Kidney (tissue), 14 donors: ENCODE results near the gene ZNF664. TPM values are rescaled to one million over a fixed set of nuclear protein-coding genes. Genes with fewer than 3 reads are reported as not detected.

ENCODE experiments used
- DNase-seq, 5 donors: peaks; one replicate each; pipeline ENCODE4 v3.0.0-alpha.2; 2013 to 2020
- FAIRE-seq: peaks from 2 replicates; lab custom pipeline; 2012; peaks lifted over from hg19 to GRCh38; lab: Jason Lieb, UNC
- H3K27ac ChIP-seq, 2 donors: one replicate each; pipeline ENCODE4 v1.7.0; 2013; ENCODE audit warnings: low read depth in 2 of 2, low read length in 2 of 2, inconsistent platforms in 1 of 2
- H3K27me3 ChIP-seq: one replicate; pipeline ENCODE4 v1.7.1; 2013; ENCODE audit warnings: low read length, inconsistent platforms; ENCODE audit not compliant: control insufficient read depth, insufficient read depth
- H3K36me3 ChIP-seq, 3 donors: one replicate each; pipeline versions ENCODE4 v1.7.0 to v1.7.1; 2013; ENCODE audit warnings: low read length in 3 of 3, control low read depth in 1 of 3, inconsistent platforms in 1 of 3; ENCODE audit not compliant: insufficient read depth in 3 of 3, control insufficient read depth in 2 of 3
- H3K4me1 ChIP-seq, 3 donors: one replicate each; pipeline versions ENCODE4 v1.7.0 to v1.7.1; 2013; ENCODE audit warnings: low read length in 3 of 3, inconsistent platforms in 1 of 3, low read depth in 1 of 3; ENCODE audit not compliant: control insufficient read depth in 2 of 3, insufficient read depth in 2 of 3
- H3K4me3 ChIP-seq, 3 donors: one replicate each; pipeline versions ENCODE4 v1.7.0 to v1.8.1; 2013; ENCODE audit warnings: low read length in 3 of 3, control low read depth in 1 of 3, inconsistent platforms in 1 of 3
- H3K9ac ChIP-seq, 3 donors: one replicate each; pipeline versions ENCODE4 v1.7.0 to v1.7.1; 2013; ENCODE audit warnings: low read length in 3 of 3, control low read depth in 1 of 3, inconsistent platforms in 1 of 3
- H3K9me3 ChIP-seq, 3 donors: one replicate each; pipeline versions ENCODE4 v1.7.0 to v1.7.1; 2013; ENCODE audit warnings: low read length in 3 of 3, control low read depth in 1 of 3, inconsistent platforms in 1 of 3; ENCODE audit not compliant: control insufficient read depth in 2 of 3, insufficient read depth in 1 of 3
- intact Hi-C: fragments of 100-400 bp; cut with DNase I; formaldehyde crosslinking; loops from one replicate; pipeline ENCODE4 v1.11.1; 2022
- polyA plus RNA-seq: library from polyadenylated mRNA; stranded (reverse); fragments of 350-450 nt; fragmentation: Illumina TruSeq; extraction: RNeasy Lipid Tissue Mini Kit (QIAGEN cat#74804); gene quantifications from one replicate; pipeline ENCODE4 v1.2.3, GENCODE V29; 2014; ENCODE audit warnings: low read depth, low replicate concordance; ENCODE audit not compliant: insufficient read depth
- total RNA-seq: library from RNA; stranded (reverse); fragmentation: NEBNext Ultra II Directional; extraction: Animal tissue kit (Norgen Biotek cat#: 25700); gene quantifications from one replicate; pipeline ENCODE4 v1.2.1, GENCODE V29; 2021
- TF ChIP-seq, protein P1 (sequence below): IDR thresholded peaks from 3 replicates; pipeline ENCODE4 v1.5.1; 2012; ENCODE audit warnings: mild to moderate bottlenecking, moderate library complexity, borderline replicate concordance; ENCODE audit not compliant: insufficient read depth; ENCODE audit errors: extremely low read depth
- donor health status: control.
- donor health status: control.
- donor health status: control.
- donor health status: control.
- donor health status: control.
- donor health status: DM: yes; HTN: yes; CAD: no.
- donor health status: Normal renal cell carcinoma (clear cell type).

The ZNF664 gene
- total and polyA plus RNA-seq, 2 donors from 2014 or later: 44.9 to 104 TPM

DNA sequence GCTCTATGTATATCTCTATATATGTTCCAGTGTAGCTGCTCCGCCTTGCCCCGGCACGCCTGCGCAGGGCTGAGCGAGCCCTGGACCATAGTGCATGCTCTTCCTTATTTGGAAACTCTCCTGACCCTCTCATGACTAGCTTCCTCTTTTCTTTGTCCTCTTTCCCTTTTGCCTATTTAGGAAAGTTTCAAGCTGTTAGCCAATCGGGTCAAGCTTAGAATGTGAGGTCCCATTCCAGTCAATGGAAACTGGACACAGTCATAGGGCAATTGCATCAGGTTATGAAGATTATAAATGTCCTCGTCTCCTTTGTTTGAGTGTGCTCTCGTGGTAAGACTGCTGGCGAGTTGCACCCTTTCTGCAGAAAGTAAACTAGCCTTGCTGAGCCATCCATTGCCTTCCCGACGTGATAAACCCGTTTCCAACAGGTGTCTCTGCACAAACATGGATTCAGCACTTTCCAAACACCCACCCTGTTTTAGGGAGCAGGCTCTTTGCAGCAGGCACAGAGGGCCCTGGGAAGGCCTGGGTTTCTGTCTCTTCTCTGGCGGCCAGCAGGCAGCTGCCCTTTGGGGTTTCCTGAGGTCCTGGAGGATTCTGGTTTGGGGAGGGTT is 31.3 kb upstream of the ZNF664 start:
- FAIRE-seq: no peak
- H3K27ac ChIP-seq: no peak overlapping the region
- DNase-seq: no peak
- intact Hi-C loops: no loop called here
- TF ChIP-seq, protein P1, sequence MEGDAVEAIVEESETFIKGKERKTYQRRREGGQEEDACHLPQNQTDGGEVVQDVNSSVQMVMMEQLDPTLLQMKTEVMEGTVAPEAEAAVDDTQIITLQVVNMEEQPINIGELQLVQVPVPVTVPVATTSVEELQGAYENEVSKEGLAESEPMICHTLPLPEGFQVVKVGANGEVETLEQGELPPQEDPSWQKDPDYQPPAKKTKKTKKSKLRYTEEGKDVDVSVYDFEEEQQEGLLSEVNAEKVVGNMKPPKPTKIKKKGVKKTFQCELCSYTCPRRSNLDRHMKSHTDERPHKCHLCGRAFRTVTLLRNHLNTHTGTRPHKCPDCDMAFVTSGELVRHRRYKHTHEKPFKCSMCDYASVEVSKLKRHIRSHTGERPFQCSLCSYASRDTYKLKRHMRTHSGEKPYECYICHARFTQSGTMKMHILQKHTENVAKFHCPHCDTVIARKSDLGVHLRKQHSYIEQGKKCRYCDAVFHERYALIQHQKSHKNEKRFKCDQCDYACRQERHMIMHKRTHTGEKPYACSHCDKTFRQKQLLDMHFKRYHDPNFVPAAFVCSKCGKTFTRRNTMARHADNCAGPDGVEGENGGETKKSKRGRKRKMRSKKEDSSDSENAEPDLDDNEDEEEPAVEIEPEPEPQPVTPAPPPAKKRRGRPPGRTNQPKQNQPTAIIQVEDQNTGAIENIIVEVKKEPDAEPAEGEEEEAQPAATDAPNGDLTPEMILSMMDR: no peak
- H3K9me3 ChIP-seq: no peaks in the 10 kb centered on the region
- no peak overlapping the region for H3K9ac ChIP-seq
- peaks cover 0 to 3% (median 0%) of the 10 kb centered on the region in 3 donors for H3K4me1 ChIP-seq
- no peak overlapping the region for H3K4me3 ChIP-seq
- no peaks in the 10 kb centered on the region for H3K27me3 ChIP-seq
- H3K36me3 ChIP-seq: peaks cover 0 to 19% (median 18%) of the 10 kb centered on the region in 3 donors

DNA sequence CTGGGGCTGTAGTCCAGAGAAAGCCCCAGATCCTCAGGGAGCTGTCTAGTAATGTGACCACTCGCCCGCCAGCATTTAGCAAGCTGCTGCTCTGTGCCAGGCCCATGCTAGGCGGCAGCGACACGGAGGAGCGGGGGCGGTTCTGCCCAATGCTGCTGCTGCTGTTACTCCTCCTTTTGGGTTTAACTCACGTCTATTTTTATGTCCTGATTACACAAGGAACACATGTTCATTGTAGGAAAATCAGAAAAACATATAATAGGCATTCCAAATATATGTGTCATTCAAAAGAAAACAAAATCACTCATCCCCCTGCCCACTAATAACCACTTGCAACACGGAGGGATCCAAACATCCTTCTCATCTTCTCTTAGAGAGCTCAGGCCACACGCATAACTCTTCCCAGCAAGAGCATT is 30.8 kb upstream of the ZNF664 start:
- intact Hi-C loops: no loop called here
- peaks cover 0 to 18% (median 16%) of the 10 kb centered on the region in 3 donors for H3K36me3 ChIP-seq
- no peak for DNase-seq
- no peak overlapping the region for H3K27ac ChIP-seq
- TF ChIP-seq, protein P1: no peak
- no peak for FAIRE-seq
- H3K4me1 ChIP-seq: peaks cover 0 to 3% (median 0%) of the 10 kb centered on the region in 3 donors
- no peaks in the 10 kb centered on the region for H3K9me3 ChIP-seq
- H3K27me3 ChIP-seq: no peaks in the 10 kb centered on the region
- no peak overlapping the region for H3K9ac ChIP-seq
- H3K4me3 ChIP-seq: no peak overlapping the region

DNA sequence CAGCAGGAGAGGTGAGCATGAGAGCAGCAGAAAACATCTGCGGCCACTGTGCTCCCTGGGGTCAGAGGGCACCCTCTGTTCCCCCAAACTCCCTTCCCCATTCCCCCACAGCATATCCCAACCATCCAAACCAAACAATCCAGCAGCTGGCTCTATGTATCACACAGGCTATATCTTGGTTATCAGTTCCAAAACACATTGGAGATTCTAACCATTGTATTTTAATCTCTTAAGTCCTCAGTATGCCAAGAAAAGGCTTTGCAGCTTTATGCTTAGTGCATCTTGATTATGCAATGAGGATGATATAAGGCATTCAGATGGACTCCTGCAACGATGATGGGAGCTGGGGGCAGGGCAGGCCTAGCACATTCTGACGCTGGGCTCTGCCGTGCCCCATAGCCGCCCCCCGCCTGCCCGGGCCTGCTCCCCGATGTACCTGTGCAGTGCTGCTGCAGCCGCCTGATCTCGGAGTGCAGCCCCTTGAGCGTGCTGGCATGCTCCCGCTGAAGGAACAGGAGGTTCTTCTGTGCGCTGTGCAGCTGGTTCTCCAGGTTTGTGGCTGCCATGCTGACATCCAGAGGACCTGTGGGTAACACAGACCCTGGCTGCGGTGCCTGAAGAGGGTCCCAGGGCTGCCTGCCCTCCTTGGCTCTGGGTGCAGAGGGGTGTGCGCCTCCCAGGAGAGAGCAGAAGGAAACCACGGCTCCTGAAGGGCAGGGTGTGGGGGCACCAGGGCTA is 29.9 kb upstream of the ZNF664 start:
- peaks cover 0 to 18% (median 16%) of the 10 kb centered on the region in 3 donors for H3K36me3 ChIP-seq

More for the DNA sequence above, 29.9 kb upstream of the ZNF664 start:
- FAIRE-seq: no peak
- no peak overlapping the region for H3K4me3 ChIP-seq
- DNase-seq: peak in 1 of 5 donors; percentile 44
- intact Hi-C loops: no loop called here
- no peaks in the 10 kb centered on the region for H3K27me3 ChIP-seq
- peaks cover 0 to 3% (median 0%) of the 10 kb centered on the region in 3 donors for H3K4me1 ChIP-seq
- no peak overlapping the region for H3K27ac ChIP-seq
- TF ChIP-seq, protein P1: no peak
- no peak overlapping the region for H3K9ac ChIP-seq
- no peaks in the 10 kb centered on the region for H3K9me3 ChIP-seq
